ENCODE results near the gene CAPN10. TPM values are rescaled to one million over a fixed set of nuclear protein-coding genes. Genes with fewer than 3 reads are reported as not detected.
A peak's percentile ranks its signal among the peaks of the same experiment; 100 is the strongest.

CAPN10 gene
- polyA plus RNA-seq, 2 of the 4 experiments (the other 2 are of a cell fraction) = 8.4 to 15.8 TPM

- FAIRE-seq = no peak
- no peak overlapping the region for H3K27ac ChIP-seq
- no peak; a peak in 1 of 6 replicates for ATAC-seq
- peak overlapping the region; percentile 36; the same call in 2 of the 3 replicates for H3K4me2 ChIP-seq
- WGBS (ENCODE audit: missing lambda C conversion rate) = 78% methylated on average over 18 of the region's 19 CpGs
- peaks cover 13% of the 10 kb centered on the region for H3K4me1 ChIP-seq
- TF ChIP-seq NPAS2 (CRISPR knock-in tag; IDR thresholded peaks at IDR 0.05; ENCODE audit: borderline replicate concordance) (no peak), PBX3 (IDR thresholded peaks at IDR 0.05) (no peak), TP53 (CRISPR knock-in tag; IDR thresholded peaks at IDR 0.05) (no peak), ATOH8 (CRISPR knock-in tag; IDR thresholded peaks at IDR 0.05; ENCODE audit: low read depth) (no peak), NR3C1 (IDR thresholded peaks at IDR 0.05) (no peak), ESRRA (IDR thresholded peaks at IDR 0.05; ENCODE audit: borderline replicate concordance, low read length) (no peak), HMGXB4 (CRISPR knock-in tag; IDR thresholded peaks at IDR 0.05; ENCODE audit: borderline replicate concordance) (no peak), USF2 (IDR thresholded peaks at IDR 0.05) (no peak), E2F6 (IDR thresholded peaks at IDR 0.05; ENCODE audit: borderline replicate concordance, low read depth) (no peak), KDM5A (IDR thresholded peaks at IDR 0.05) (no peak), JUN (IDR thresholded peaks at IDR 0.05) (no peak)
- no peaks in the 10 kb centered on the region for H3K9me3 ChIP-seq
- POLR2A ChIA-PET = no interaction called here
- no peak overlapping the region for H3K4me3 ChIP-seq
- DNase-seq (ENCODE audit: low read depth in 1 of 2, low spot score in 1 of 2) = no peak
- CTCF ChIA-PET = interaction anchor here (0.6 to 1.9 kb wide), 8 partner anchors 11 to 106 kb away, joined by 3 to 5 read pairs (median 3); no protein-coding TSS in a partner anchor
Observed at GRCh38 chr2:240604939-240605716, 18.6 kb downstream of the CAPN10 start.

- no peak overlapping the region for H3K27ac ChIP-seq
- no peak overlapping the region for H3K4me3 ChIP-seq
- ChIA-PET POLR2A (no interaction called here), CTCF (interaction anchor here (1.3 kb wide), 1 partner anchor 50 kb away, joined by 3 read pairs; no protein-coding TSS in a partner anchor)
- H3K4me2 ChIP-seq = no peak overlapping the region; the same call in 2 of the 3 replicates
- DNase-seq (ENCODE audit: low read depth in 1 of 2, low spot score in 1 of 2) (no peak), FAIRE-seq (no peak), ATAC-seq (no peak)
- WGBS (ENCODE audit: missing lambda C conversion rate) = 89% methylated on average over 5 of the region's 12 CpGs
- no peaks in the 10 kb centered on the region for H3K9me3 ChIP-seq
- TF ChIP-seq ZC3H11A (IDR thresholded peaks at IDR 0.05) (no peak), FOXS1 (CRISPR knock-in tag; IDR thresholded peaks at IDR 0.05) (no peak), NFE2L2 (conservative IDR thresholded peaks at IDR 0.05; ENCODE audit: low read length) (no peak), TFCP2L1 (CRISPR knock-in tag; IDR thresholded peaks at IDR 0.05) (no peak), HMGXB4 (CRISPR knock-in tag; IDR thresholded peaks at IDR 0.05; ENCODE audit: borderline replicate concordance) (no peak), CEBPB (IDR thresholded peaks at IDR 0.05) (no peak), CBX8 (IDR thresholded peaks at IDR 0.05) (no peak), USF2 (IDR thresholded peaks at IDR 0.05) (no peak), MAX (IDR thresholded peaks at IDR 0.05) (no peak), ELK1 (IDR thresholded peaks at IDR 0.05; ENCODE audit: low read depth, low read length) (no peak), EHMT2 (IDR thresholded peaks at IDR 0.05; ENCODE audit: low read depth) (no peak), FOSL2 (IDR thresholded peaks at IDR 0.05) (no peak), FOSL2 (CRISPR knock-in tag; IDR thresholded peaks at IDR 0.05) (no peak), MAFK (IDR thresholded peaks at IDR 0.05; ENCODE audit: partially characterized antibody) (no peak)
- peaks cover 13% of the 10 kb centered on the region for H3K4me1 ChIP-seq
Observed at GRCh38 chr2:240605867-240606743, 19.6 kb downstream of the CAPN10 start.
